ENCODE data around the gene ARHGAP9. TPM values are rescaled to one million over a fixed set of nuclear protein-coding genes. Genes with fewer than 3 reads are reported as not detected.

Gene ARHGAP9
- polyA plus RNA-seq, 1 of the 3 experiments (the other 2 are of a cell fraction), result 0.66 TPM

GRCh38 chr12:57465030-57465746 lies 14.5 kb downstream of the ARHGAP9 start:
- Histone ChIP-seq H3K79me2 (ENCODE audit: insufficient read depth) (no peaks in the 10 kb centered on the region), H3K36me3 (replicated peaks in 1 of 2; ENCODE audit: control insufficient read depth in 1 of 2, insufficient read depth in 2 of 2, low read length in 1 of 2) (no peaks in the 10 kb centered on the region), H3K4me3 (ENCODE audit: low read depth in 2 of 2, low read length in 1 of 2) (no peak overlapping the region), H3K9me2 (no peaks in the 10 kb centered on the region), H3K9ac (no peak overlapping the region), H3K4me2 (no peak overlapping the region), H3K9me3 (no peaks in the 10 kb centered on the region), H2AFZ (ENCODE audit: low read depth) (no peak overlapping the region), H4K20me1 (ENCODE audit: insufficient read depth) (no peaks in the 10 kb centered on the region), H3K27me3 (ENCODE audit: insufficient read depth) (peaks cover 39% of the 10 kb centered on the region), H3K27ac (ENCODE audit: low read depth in 2 of 2, low read length in 1 of 2) (no peak overlapping the region), H3F3A (replicated peaks; ENCODE audit: insufficient read depth) (peaks cover 3% of the 10 kb centered on the region), H3K4me1 (ENCODE audit: control insufficient read depth in 1 of 2, insufficient read depth in 2 of 2, low read depth in 1 of 2, low read length in 1 of 2) (peaks cover 0 to 16% of the 10 kb centered on the region in 2 experiments; a peak in 1 of 4 replicates)
- no peak for TF ChIP-seq RAD21 (IDR thresholded peaks at IDR 0.05; ENCODE audit: low read length)
- whole genome bisulfite sequencing (ENCODE audit: low lambda C conversion rate), result 57% methylated on average over 6 of the region's 6 CpGs
- ChIA-PET CTCF (interaction anchor here (0.6 to 5.8 kb wide), 6 partner anchors 10 to 1094 kb away, joined by 3 to 74 read pairs (median 3); partner anchors contain the start of genes INHBE and OS9), POLR2A (no interaction called here)
- DNase-seq, result no peak

- TF ChIP-seq EP300 (IDR thresholded peaks at IDR 0.05; ENCODE audit: borderline replicate concordance in 1 of 2, low read depth in 1 of 2, low read length in 1 of 2) (no peak), FOXM1 (IDR thresholded peaks at IDR 0.05; ENCODE audit: low read depth) (no peak)
- no peak overlapping the region for H3K27ac ChIP-seq (ENCODE audit: low read depth in 2 of 2, low read length in 1 of 2)
- 55% methylated on average over 12 of the region's 12 CpGs for WGBS (ENCODE audit: low lambda C conversion rate)
- no peak overlapping the region for H3K9ac ChIP-seq
- H3F3A ChIP-seq (replicated peaks; ENCODE audit: insufficient read depth), result peaks cover 5% of the 10 kb centered on the region
- no peaks in the 10 kb centered on the region for H3K36me3 ChIP-seq (replicated peaks in 1 of 2; ENCODE audit: control insufficient read depth in 1 of 2, insufficient read depth in 2 of 2, low read length in 1 of 2)
- DNase-seq, result no peak
- no peaks in the 10 kb centered on the region for H3K79me2 ChIP-seq (ENCODE audit: insufficient read depth)
- peaks cover 0 to 16% of the 10 kb centered on the region in 2 experiments; a peak in 1 of 4 replicates for H3K4me1 ChIP-seq (ENCODE audit: control insufficient read depth in 1 of 2, insufficient read depth in 2 of 2, low read depth in 1 of 2, low read length in 1 of 2)
- no peak overlapping the region for H2AFZ ChIP-seq (ENCODE audit: low read depth)
- no peak overlapping the region for H3K4me2 ChIP-seq
- H3K27me3 ChIP-seq (ENCODE audit: insufficient read depth), result peaks cover 33% of the 10 kb centered on the region
- ChIA-PET POLR2A (no interaction called here), CTCF (interaction anchor here (0.9 to 5.8 kb wide), 3 partner anchors 11 to 229 kb away, joined by 3 to 74 read pairs (median 3); partner anchors contain the start of genes INHBE and OS9)
- H3K4me3 ChIP-seq (ENCODE audit: low read depth in 2 of 2, low read length in 1 of 2), result no peak overlapping the region
- no peaks in the 10 kb centered on the region for H3K9me3 ChIP-seq
- no peaks in the 10 kb centered on the region for H3K9me2 ChIP-seq
- H4K20me1 ChIP-seq (ENCODE audit: insufficient read depth), result no peaks in the 10 kb centered on the region
Observed at GRCh38 chr12:57464569-57464968, 15.1 kb downstream of the ARHGAP9 start.

- no peaks in the 10 kb centered on the region for H3K79me2 ChIP-seq (ENCODE audit: insufficient read depth)
- H3K36me3 ChIP-seq (replicated peaks in 1 of 2; ENCODE audit: control insufficient read depth in 1 of 2, insufficient read depth in 2 of 2, low read length in 1 of 2), result no peaks in the 10 kb centered on the region
- no peak overlapping the region for H3K9ac ChIP-seq
- ChIA-PET POLR2A (interaction anchor here (0.7 kb wide), 1 partner anchor 26 kb away, joined by 5 read pairs; no protein-coding TSS in a partner anchor), CTCF (interaction anchor here (0.5 to 13.7 kb wide), 29 partner anchors 9 to 1531 kb away, joined by 3 to 391 read pairs (median 4); partner anchors contain the start of genes ARHGAP9, B4GALNT1, DDIT3 and INHBE)
- H2AFZ ChIP-seq (ENCODE audit: low read depth), result no peak overlapping the region
- no peak for DNase-seq
- no peaks in the 10 kb centered on the region for H4K20me1 ChIP-seq (ENCODE audit: insufficient read depth)
- H3K27me3 ChIP-seq (ENCODE audit: insufficient read depth), result peaks cover 17% of the 10 kb centered on the region
- peaks cover 5% of the 10 kb centered on the region for H3F3A ChIP-seq (replicated peaks; ENCODE audit: insufficient read depth)
- peak overlapping the region in 1 of 2 experiments; percentile 90; a peak in 1 of 4 replicates for H3K4me3 ChIP-seq (ENCODE audit: low read depth in 2 of 2, low read length in 1 of 2)
- H3K9me3 ChIP-seq, result no peaks in the 10 kb centered on the region
- no peak overlapping the region for H3K27ac ChIP-seq (ENCODE audit: low read depth in 2 of 2, low read length in 1 of 2)
- no peak for TF ChIP-seq FOXJ3 (CRISPR knock-in tag; IDR thresholded peaks at IDR 0.05)
- TF ChIP-seq CHD2 (IDR thresholded peaks at IDR 0.05; ENCODE audit: low read length, partially characterized antibody), result no peak
- TF ChIP-seq RCOR1 (IDR thresholded peaks at IDR 0.05; ENCODE audit: low read length), result no peak
- TF ChIP-seq MEF2A (IDR thresholded peaks at IDR 0.05; ENCODE audit: borderline replicate concordance, low read depth), result no peak
- no peak for TF ChIP-seq FOXM1 (IDR thresholded peaks at IDR 0.05; ENCODE audit: low read depth)
- TF ChIP-seq REST (IDR thresholded peaks at IDR 0.05; ENCODE audit: low read depth, low read length), result no peak
- TF ChIP-seq USF1 (IDR thresholded peaks at IDR 0.05; ENCODE audit: borderline replicate concordance, low read depth), result no peak
- TF ChIP-seq RFX5 (IDR thresholded peaks at IDR 0.05; ENCODE audit: low read length), result no peak
- TF ChIP-seq FOSL2 (IDR thresholded peaks at IDR 0.05; ENCODE audit: borderline replicate concordance, low read depth), result no peak
- no peak for TF ChIP-seq NRF1 (IDR thresholded peaks at IDR 0.05; ENCODE audit: low read depth, low read length)
- TF ChIP-seq SIN3A (IDR thresholded peaks at IDR 0.05; ENCODE audit: borderline replicate concordance, low read depth, low read length), result no peak
- WGBS (ENCODE audit: low lambda C conversion rate), result 26% methylated on average over 5 of the region's 5 CpGs
- H3K9me2 ChIP-seq, result no peaks in the 10 kb centered on the region
- H3K4me2 ChIP-seq, result peak overlapping the region; percentile 94; the same call in 1 of the 2 replicates
- peaks cover 0 to 20% of the 10 kb centered on the region in 2 experiments; a peak in 1 of 4 replicates for H3K4me1 ChIP-seq (ENCODE audit: control insufficient read depth in 1 of 2, insufficient read depth in 2 of 2, low read depth in 1 of 2, low read length in 1 of 2)
Observed at GRCh38 chr12:57462912-57463253, 16.8 kb downstream of the ARHGAP9 start.

Measured in SK-N-SH (cell line).